Endothelial cell (in vitro differentiated cells): ENCODE data around the gene GRB10. TPM values are rescaled to one million over a fixed set of nuclear protein-coding genes. Genes with fewer than 3 reads are reported as not detected.

ENCODE experiments used
- DNase-seq: peaks from one replicate; pipeline ENCODE4 v3.0.0; 2021; ENCODE audit warnings: low spot score
- H3K27ac Mint-ChIP-seq: one replicate; pipeline ENCODE4 v1.8.0; 2021; ENCODE audit warnings: mixed read lengths, inconsistent platforms; ENCODE audit not compliant: unreplicated experiment
- H3K27me3 Mint-ChIP-seq: one replicate; pipeline ENCODE4 v1.8.0; 2021; ENCODE audit warnings: mild to moderate bottlenecking, moderate library complexity, mixed read lengths, inconsistent platforms; ENCODE audit not compliant: unreplicated experiment
- H3K36me3 Mint-ChIP-seq: one replicate; pipeline ENCODE4 v1.8.0; 2021; ENCODE audit warnings: mild to moderate bottlenecking, low read depth, mixed read lengths, inconsistent platforms; ENCODE audit not compliant: unreplicated experiment
- H3K4me1 Mint-ChIP-seq: one replicate; pipeline ENCODE4 v1.8.0; 2021; ENCODE audit warnings: mild to moderate bottlenecking, mixed read lengths, inconsistent platforms; ENCODE audit not compliant: unreplicated experiment
- H3K4me3 Mint-ChIP-seq: one replicate; pipeline ENCODE4 v1.8.0; 2021; ENCODE audit warnings: mild to moderate bottlenecking, mixed read lengths, inconsistent platforms; ENCODE audit not compliant: unreplicated experiment
- H3K9me3 Mint-ChIP-seq: one replicate; pipeline ENCODE4 v1.8.0; 2021; ENCODE audit warnings: mixed read lengths, inconsistent platforms; ENCODE audit not compliant: unreplicated experiment
- total RNA-seq: library from RNA; stranded (reverse); fragmentation: NEBNext Ultra II Directional; extraction: Animal tissue kit (Norgen Biotek cat#: 25700); gene quantifications from one replicate; pipeline ENCODE4 v1.2.1, GENCODE V29; 2021; ENCODE audit not compliant: unreplicated experiment
- TF ChIP-seq, protein P1 (sequence below): fragments of 200-600 bp; sonication (generic); IDR thresholded peaks from one replicate; pipeline ENCODE4 v1.5.0; 2021; ENCODE audit warnings: antibody characterized with exemption; ENCODE audit not compliant: unreplicated experiment

Gene GRB10
- total RNA-seq, 1 donor from 2014 or later, result 164 TPM

DNA sequence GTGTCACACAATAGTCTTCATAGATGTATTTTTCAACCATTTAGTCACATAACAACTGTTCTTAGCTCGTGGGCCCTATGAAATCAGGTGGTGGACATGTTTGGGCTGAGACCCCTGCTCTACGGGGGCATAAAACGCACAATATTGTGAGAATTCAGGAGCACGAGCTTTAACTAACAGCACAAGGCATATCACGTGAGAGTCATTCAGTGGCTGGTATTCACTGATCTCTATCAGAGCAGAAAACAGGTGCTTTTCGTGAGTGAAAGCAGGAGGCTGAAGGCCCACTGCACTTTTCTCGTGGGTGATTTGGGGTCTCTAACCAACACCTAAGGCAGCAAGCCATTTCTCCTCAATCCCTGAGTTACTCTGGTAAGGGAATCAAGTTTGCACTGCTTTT is 42.8 kb upstream of the GRB10 start:
- Mint-ChIP-seq H3K9me3 (no peaks in the 10 kb centered on the region), H3K27ac (no peak overlapping the region), H3K4me1 (peaks cover 7% of the 10 kb centered on the region)

DNA sequence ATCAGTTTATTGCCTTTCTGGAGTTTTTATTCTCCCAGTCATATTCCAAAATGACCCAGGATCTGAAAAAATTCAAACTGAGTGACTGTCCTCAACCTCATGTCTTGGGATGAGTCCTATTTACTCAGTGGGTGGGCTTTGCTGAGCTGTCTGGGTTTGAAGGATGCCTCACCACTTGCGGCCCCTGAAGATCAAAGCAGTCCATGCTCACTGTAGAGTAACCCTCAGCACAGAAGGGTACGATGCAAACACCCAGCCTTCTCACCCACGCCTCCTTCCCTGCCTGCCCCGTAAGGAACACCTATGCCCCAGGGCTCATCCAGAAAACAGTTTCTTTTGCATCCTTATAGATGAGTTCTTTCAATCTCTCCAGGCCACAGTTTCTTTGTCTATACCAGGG is 42.2 kb upstream of the GRB10 start:
- DNase-seq, result no peak
- H3K4me1 Mint-ChIP-seq, result peaks cover 7% of the 10 kb centered on the region
- TF ChIP-seq, protein P1, sequence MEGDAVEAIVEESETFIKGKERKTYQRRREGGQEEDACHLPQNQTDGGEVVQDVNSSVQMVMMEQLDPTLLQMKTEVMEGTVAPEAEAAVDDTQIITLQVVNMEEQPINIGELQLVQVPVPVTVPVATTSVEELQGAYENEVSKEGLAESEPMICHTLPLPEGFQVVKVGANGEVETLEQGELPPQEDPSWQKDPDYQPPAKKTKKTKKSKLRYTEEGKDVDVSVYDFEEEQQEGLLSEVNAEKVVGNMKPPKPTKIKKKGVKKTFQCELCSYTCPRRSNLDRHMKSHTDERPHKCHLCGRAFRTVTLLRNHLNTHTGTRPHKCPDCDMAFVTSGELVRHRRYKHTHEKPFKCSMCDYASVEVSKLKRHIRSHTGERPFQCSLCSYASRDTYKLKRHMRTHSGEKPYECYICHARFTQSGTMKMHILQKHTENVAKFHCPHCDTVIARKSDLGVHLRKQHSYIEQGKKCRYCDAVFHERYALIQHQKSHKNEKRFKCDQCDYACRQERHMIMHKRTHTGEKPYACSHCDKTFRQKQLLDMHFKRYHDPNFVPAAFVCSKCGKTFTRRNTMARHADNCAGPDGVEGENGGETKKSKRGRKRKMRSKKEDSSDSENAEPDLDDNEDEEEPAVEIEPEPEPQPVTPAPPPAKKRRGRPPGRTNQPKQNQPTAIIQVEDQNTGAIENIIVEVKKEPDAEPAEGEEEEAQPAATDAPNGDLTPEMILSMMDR, result no peak
- H3K4me3 Mint-ChIP-seq, result no peak overlapping the region
- H3K27ac Mint-ChIP-seq, result no peak overlapping the region
- no peaks in the 10 kb centered on the region for H3K36me3 Mint-ChIP-seq
- no peaks in the 10 kb centered on the region for H3K27me3 Mint-ChIP-seq
- no peaks in the 10 kb centered on the region for H3K9me3 Mint-ChIP-seq

More for the DNA sequence above, 42.8 kb upstream of the GRB10 start:
- no peak for DNase-seq
- H3K27me3 Mint-ChIP-seq, result no peaks in the 10 kb centered on the region
- TF ChIP-seq, protein P1, result no peak
- no peaks in the 10 kb centered on the region for H3K36me3 Mint-ChIP-seq
- H3K4me3 Mint-ChIP-seq, result no peak overlapping the region

DNA sequence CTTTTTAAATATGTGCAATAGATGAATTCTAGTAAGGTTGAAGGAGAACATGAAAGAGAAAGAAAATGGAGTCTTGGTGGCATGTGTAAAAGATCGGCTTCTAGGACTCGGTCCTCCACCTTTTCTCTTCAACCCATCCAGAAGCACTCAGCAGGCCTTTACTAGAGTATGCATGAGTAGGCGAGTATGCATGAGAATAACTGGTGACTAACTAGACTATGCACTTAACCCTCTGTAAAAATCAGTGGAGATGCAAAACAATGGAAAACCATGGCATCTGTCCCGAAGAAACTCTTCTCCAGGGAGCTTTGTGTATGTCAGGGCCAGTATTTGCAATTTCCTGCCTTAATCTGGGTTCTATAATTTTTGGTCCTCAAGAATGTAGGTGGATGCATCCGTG is 40.0 kb upstream of the GRB10 start:
- no peak overlapping the region for H3K27ac Mint-ChIP-seq
- H3K36me3 Mint-ChIP-seq, result no peaks in the 10 kb centered on the region
- TF ChIP-seq, protein P1, result no peak
- H3K9me3 Mint-ChIP-seq, result no peaks in the 10 kb centered on the region
- DNase-seq, result no peak
- H3K4me1 Mint-ChIP-seq, result peaks cover 7% of the 10 kb centered on the region
- H3K27me3 Mint-ChIP-seq, result no peaks in the 10 kb centered on the region
- no peak overlapping the region for H3K4me3 Mint-ChIP-seq

DNA sequence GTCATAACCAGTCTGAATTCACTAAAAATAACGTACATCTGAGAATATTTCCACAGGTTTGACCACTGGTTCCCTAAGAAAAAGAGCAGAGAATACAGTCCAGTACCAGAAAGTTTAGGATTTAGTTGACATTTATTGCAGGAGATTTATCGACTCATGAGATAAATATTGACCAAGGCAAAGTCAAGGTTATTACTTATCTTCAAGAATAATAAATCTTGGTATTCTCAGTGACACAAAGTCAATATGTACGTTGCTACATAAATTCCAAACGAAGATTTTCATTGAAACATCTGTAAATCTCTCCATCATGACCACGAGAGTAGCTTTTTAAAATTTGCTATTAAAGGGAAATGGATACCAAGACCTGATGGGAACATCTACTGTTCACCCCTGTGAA is 39.4 kb upstream of the GRB10 start:
- H3K4me3 Mint-ChIP-seq, result no peak overlapping the region
- H3K9me3 Mint-ChIP-seq, result no peaks in the 10 kb centered on the region
- no peak for DNase-seq
- no peaks in the 10 kb centered on the region for H3K36me3 Mint-ChIP-seq
- no peak overlapping the region for H3K27ac Mint-ChIP-seq
- peaks cover 7% of the 10 kb centered on the region for H3K4me1 Mint-ChIP-seq
- TF ChIP-seq, protein P1, result no peak
- H3K27me3 Mint-ChIP-seq, result no peaks in the 10 kb centered on the region

DNA sequence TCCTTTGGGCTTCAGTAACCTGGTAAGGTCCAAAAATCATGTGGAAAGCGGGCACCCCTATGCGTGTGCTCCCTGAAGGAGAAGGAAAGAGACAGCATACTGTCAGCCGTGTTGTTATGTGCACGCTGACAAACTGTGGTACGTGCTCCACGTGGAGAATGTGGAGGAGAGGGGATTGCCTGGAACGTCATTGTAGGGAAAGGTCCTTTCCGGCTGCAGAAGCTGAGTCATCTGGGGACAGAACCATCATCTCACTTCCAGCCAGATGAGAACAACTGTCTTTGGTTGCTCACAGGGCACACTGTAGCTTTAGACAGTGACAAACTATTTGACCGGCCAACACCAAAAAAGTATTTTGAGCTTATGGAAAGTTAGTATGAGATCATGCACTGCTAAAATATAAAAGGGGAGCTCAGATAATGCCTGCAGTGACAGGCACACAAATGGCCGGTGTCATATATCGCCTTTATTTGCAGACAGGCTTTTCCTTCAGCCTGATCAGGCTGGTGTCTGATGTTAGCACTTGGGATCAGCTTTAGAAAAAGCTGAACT is 38.8 kb upstream of the GRB10 start:
- Mint-ChIP-seq H3K9me3 (no peaks in the 10 kb centered on the region), H3K27ac (no peak overlapping the region), H3K4me3 (no peak overlapping the region), H3K36me3 (no peaks in the 10 kb centered on the region), H3K27me3 (no peaks in the 10 kb centered on the region), H3K4me1 (peaks cover 2% of the 10 kb centered on the region)
- TF ChIP-seq, protein P1, result no peak
- no peak for DNase-seq
